ENCODE results near the gene PPARD. TPM values are rescaled to one million over a fixed set of nuclear protein-coding genes. Genes with fewer than 3 reads are reported as not detected.

Gene PPARD
- polyA plus RNA-seq, 2 of the 4 experiments (the other 2 are of a cell fraction), result 3.8 to 5.9 TPM

- TF ChIP-seq BCL3 (IDR thresholded peaks at IDR 0.05) (no peak), HOXB13 (CRISPR knock-in tag; IDR thresholded peaks at IDR 0.05; ENCODE audit: low read depth) (no peak), E2F6 (IDR thresholded peaks at IDR 0.05; ENCODE audit: borderline replicate concordance, low read depth) (no peak), PHF8 (IDR thresholded peaks at IDR 0.05; ENCODE audit: borderline replicate concordance, low read depth) (no peak), ZNF302 (CRISPR knock-in tag; IDR thresholded peaks at IDR 0.05) (no peak), RCOR1 (IDR thresholded peaks at IDR 0.05; ENCODE audit: low read depth, low read length) (no peak)
Measured at GRCh38 chr6:35295521-35296315, 46.6 kb upstream of the PPARD start (continued).

GRCh38 chr6:35296931-35297600, 45.3 kb upstream of the PPARD start:
- CTCF ChIA-PET, result interaction anchor here (1.2 to 2.4 kb wide), 5 partner anchors 11 to 154 kb away, joined by 4 to 16 read pairs (median 7); no protein-coding TSS in a partner anchor
- Histone ChIP-seq H3K27ac (no peak overlapping the region), H3K4me2 (no peak overlapping the region), H3K4me1 (no peaks in the 10 kb centered on the region), H3K9me3 (no peaks in the 10 kb centered on the region), H3K4me3 (no peak overlapping the region)
- ATAC-seq (no peak), FAIRE-seq (no peak), DNase-seq (ENCODE audit: low read depth in 1 of 2, low spot score in 1 of 2) (no peak)
- no peak for TF ChIP-seq PHF8 (IDR thresholded peaks at IDR 0.05; ENCODE audit: borderline replicate concordance, low read depth)
- TF ChIP-seq POLR2AphosphoS2 (conservative IDR thresholded peaks at IDR 0.05; ENCODE audit: low read length), result no peak
- no peak for TF ChIP-seq SREBF2 (IDR thresholded peaks at IDR 0.05)
- no peak for TF ChIP-seq ZSCAN20 (CRISPR knock-in tag; IDR thresholded peaks at IDR 0.05)
- no peak for TF ChIP-seq BCL3 (IDR thresholded peaks at IDR 0.05)
- no peak for TF ChIP-seq ZNF302 (CRISPR knock-in tag; IDR thresholded peaks at IDR 0.05)
- TF ChIP-seq GATA3 (IDR thresholded peaks at IDR 0.05; ENCODE audit: borderline replicate concordance), result no peak
- no peak for TF ChIP-seq HMGXB4 (CRISPR knock-in tag; IDR thresholded peaks at IDR 0.05; ENCODE audit: borderline replicate concordance)
- TF ChIP-seq RFX5 (IDR thresholded peaks at IDR 0.05), result no peak
- TF ChIP-seq CTCF (IDR thresholded peaks at IDR 0.05), result no peak
- TF ChIP-seq E2F6 (IDR thresholded peaks at IDR 0.05; ENCODE audit: borderline replicate concordance, low read depth), result no peak
- TF ChIP-seq KDM1A (IDR thresholded peaks at IDR 0.05; ENCODE audit: low read depth), result no peak
- TF ChIP-seq CHD4 (IDR thresholded peaks at IDR 0.05; ENCODE audit: borderline replicate concordance), result no peak
- TF ChIP-seq ESRRA (IDR thresholded peaks at IDR 0.05; ENCODE audit: borderline replicate concordance, low read length), result no peak
- TF ChIP-seq JUN (IDR thresholded peaks at IDR 0.05), result no peak
- POLR2A ChIA-PET, result no interaction called here
- 92% methylated on average over 4 of the region's 6 CpGs for WGBS (ENCODE audit: missing lambda C conversion rate)
